ENCODE data around the gene CAND1.

- TF ChIP-seq POLR2AphosphoS5 (IDR thresholded peaks at IDR 0.05; ENCODE audit: low read depth, low read length) (no peak), POLR2A (IDR thresholded peaks at IDR 0.05; ENCODE audit: low read depth, low read length) (no peak)
These were observed 46.5 kb downstream of the CAND1 start for GRCh38 chr12:67315661-67316060.

Data from GM12892 (cell line).